Mesenchymal stem cell (in vitro differentiated cells and primary cell): ENCODE results near the gene OPN1SW.

Source experiments
- DNase-seq: peaks from one replicate; pipeline ENCODE4 v3.0.0-alpha.2; 2013
- H2AFZ ChIP-seq: one replicate; pipeline ENCODE4 v1.6.1; 2013; ENCODE audit warnings: low read depth, mild to moderate bottlenecking, control low read depth, inconsistent platforms, low read length, moderate library complexity
- H2AK5ac ChIP-seq: 2 replicates; pipeline ENCODE4 v1.6.1; 2013; ENCODE audit warnings: low read length, moderate library complexity, mild to moderate bottlenecking, inconsistent platforms; ENCODE audit not compliant: severe bottlenecking
- H2BK120ac ChIP-seq: one replicate; pipeline ENCODE4 v1.6.1; 2013; ENCODE audit warnings: low read depth, mild to moderate bottlenecking, inconsistent platforms, low read length, moderate library complexity
- H2BK12ac ChIP-seq, 2 experiments: one replicate each; pipeline ENCODE4 v1.6.1; 2013; ENCODE audit warnings: inconsistent platforms in 2 of 2, low read length in 2 of 2, mild to moderate bottlenecking in 2 of 2, moderate library complexity in 2 of 2, control low read depth in 1 of 2
- H2BK15ac ChIP-seq: one replicate; pipeline ENCODE4 v1.6.1; 2013; ENCODE audit warnings: mild to moderate bottlenecking, low read depth, inconsistent platforms; ENCODE audit not compliant: poor library complexity, severe bottlenecking
- H2BK5ac ChIP-seq: 2 replicates; pipeline ENCODE4 v1.6.1; 2013; ENCODE audit warnings: low read depth, mild to moderate bottlenecking, low read length, control low read depth, inconsistent platforms; ENCODE audit not compliant: poor library complexity, severe bottlenecking
- H3K14ac ChIP-seq, 2 experiments: one replicate each; pipeline ENCODE4 v1.6.1; 2013; ENCODE audit warnings: inconsistent platforms in 2 of 2, low read length in 2 of 2, control low read depth in 1 of 2, mild to moderate bottlenecking in 1 of 2, moderate library complexity in 1 of 2
- H3K18ac ChIP-seq, 2 experiments: one replicate each; pipeline ENCODE4 v1.6.1; 2013; ENCODE audit warnings: inconsistent platforms in 2 of 2, low read length in 2 of 2, control low read depth in 1 of 2, low read depth in 1 of 2, mild to moderate bottlenecking in 1 of 2
- H3K23ac ChIP-seq, 2 experiments: one replicate each; pipeline ENCODE4 v1.6.1; 2013; ENCODE audit warnings: inconsistent platforms in 2 of 2, low read length in 2 of 2, mild to moderate bottlenecking in 2 of 2, moderate library complexity in 2 of 2, control low read depth in 1 of 2
- H3K27ac ChIP-seq: 2 replicates; pipeline ENCODE4 v1.5.1; 2013; ENCODE audit warnings: mild to moderate bottlenecking, moderate library complexity, low read length, control low read depth, inconsistent platforms; ENCODE audit not compliant: poor library complexity, severe bottlenecking
- H3K27me3 ChIP-seq, 2 experiments: 2 replicates each; pipeline versions ENCODE4 v1.6.1 to v1.7.0; 2013; ENCODE audit warnings: low read length in 2 of 2, mild to moderate bottlenecking in 2 of 2, moderate library complexity in 2 of 2, control low read depth in 1 of 2, inconsistent platforms in 1 of 2; ENCODE audit not compliant: control insufficient read depth in 1 of 2, insufficient read depth in 1 of 2
- H3K36me3 ChIP-seq, 2 experiments: 2 replicates each; pipeline versions ENCODE4 v1.6.1 to v1.7.0; 2013; ENCODE audit warnings: low read length in 2 of 2, control low read depth in 1 of 2, inconsistent platforms in 1 of 2, low read depth in 1 of 2, mild to moderate bottlenecking in 1 of 2; ENCODE audit not compliant: insufficient read depth in 2 of 2, control insufficient read depth in 1 of 2
- H3K4ac ChIP-seq, 2 experiments: one replicate each; pipeline ENCODE4 v1.6.1; 2013; ENCODE audit warnings: inconsistent platforms in 2 of 2, low read length in 2 of 2, mild to moderate bottlenecking in 2 of 2, moderate library complexity in 2 of 2, control low read depth in 1 of 2, low read depth in 1 of 2
- H3K4me1 ChIP-seq: 2 replicates; pipeline ENCODE4 v1.6.1; 2013; ENCODE audit warnings: low read depth, low read length, control low read depth; ENCODE audit not compliant: control insufficient read depth, insufficient read depth
- H3K4me2 ChIP-seq: 2 replicates; pipeline ENCODE4 v1.6.1; 2013; ENCODE audit warnings: low read length, mild to moderate bottlenecking, inconsistent platforms; ENCODE audit not compliant: poor library complexity, severe bottlenecking
- H3K4me3 ChIP-seq, 2 experiments: 2 replicates each; pipeline versions ENCODE4 v1.5.1 to v1.7.0; 2013; ENCODE audit warnings: low read length in 2 of 2, mild to moderate bottlenecking in 2 of 2, control low read depth in 1 of 2, low read depth in 1 of 2; ENCODE audit not compliant: insufficient read depth in 1 of 2
- H3K79me1 ChIP-seq: replicated peaks from 2 replicates; pipeline ENCODE4 v1.6.1; 2013; ENCODE audit warnings: mild to moderate bottlenecking, control low read depth, low read length, inconsistent platforms; ENCODE audit not compliant: poor library complexity, severe bottlenecking
- H3K9ac ChIP-seq: 2 replicates; pipeline ENCODE4 v1.7.0; 2013; ENCODE audit warnings: mild to moderate bottlenecking, low read length, moderate library complexity
- H3K9me3 ChIP-seq: 2 replicates; pipeline ENCODE4 v1.7.0; 2013; ENCODE audit warnings: mild to moderate bottlenecking, low read length; ENCODE audit not compliant: control insufficient read depth
- H4K8ac ChIP-seq: one replicate; pipeline ENCODE4 v1.6.1; 2013; ENCODE audit warnings: inconsistent platforms, mild to moderate bottlenecking, low read length, moderate library complexity
- H4K91ac ChIP-seq: one replicate; pipeline ENCODE4 v1.6.1; 2013; ENCODE audit warnings: mild to moderate bottlenecking, low read length, inconsistent platforms
- WGBS: methylation state at CpG from one replicate; pipeline ENCODE4 v1.1.7; 2013; ENCODE audit warnings: mixed read lengths; 5-methylcytosine and 5-hydroxymethylcytosine counted together

Gene OPN1SW

DNA sequence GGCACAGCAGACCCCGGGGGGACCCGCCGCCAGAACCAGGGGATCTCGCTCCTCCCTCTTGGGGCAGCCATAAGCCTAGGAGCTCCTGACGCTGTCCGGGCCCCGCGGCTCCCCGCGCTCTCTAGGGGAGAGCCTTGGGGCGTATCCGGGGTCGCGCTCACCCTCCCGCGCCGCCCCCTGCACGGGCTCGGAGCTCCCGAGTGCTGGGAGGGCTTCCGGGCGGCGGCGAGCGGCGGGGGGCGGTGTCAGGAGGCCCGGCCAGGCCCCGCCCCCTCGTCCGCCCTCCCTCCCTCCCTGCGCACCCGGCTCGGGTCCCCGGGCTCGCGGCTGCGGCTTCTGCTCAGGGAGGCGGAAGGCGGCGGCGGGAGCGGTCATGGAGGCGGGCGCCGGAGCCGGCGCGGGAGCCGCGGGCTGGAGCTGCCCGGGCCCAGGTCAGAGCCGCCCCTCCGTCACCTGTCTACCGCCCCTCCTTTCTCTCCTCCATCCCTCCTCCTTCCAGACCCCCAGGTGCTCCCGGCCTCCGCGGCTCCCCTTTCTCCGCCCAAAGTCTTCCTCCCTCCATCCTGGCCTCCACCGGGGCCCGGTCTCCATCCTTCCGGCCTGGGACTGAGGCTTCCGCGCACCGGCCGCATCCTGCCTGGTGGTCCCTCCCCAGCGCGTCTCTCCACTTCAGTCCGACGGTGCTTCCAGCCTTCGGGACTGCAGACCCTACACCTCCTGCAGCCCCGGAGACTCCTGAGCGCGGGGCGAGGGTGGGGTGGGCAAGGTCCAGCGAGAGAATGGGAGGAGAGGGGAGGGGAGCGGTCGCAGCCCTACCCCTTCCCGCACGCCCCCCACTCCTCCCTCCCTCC, 15.8 kb upstream of the OPN1SW start, which contains the start of gene CCDC136:
Gene CCDC136, plus strand, starts transcription at position 848 of the 851 bp plus-strand sequence. CDS start 444 bp downstream, outside the sequence.
- H3K23ac ChIP-seq, result peak within 1 kb of the TSS in 1 of 2 experiments; percentile 24
- H2AK5ac ChIP-seq, result no peak within 1 kb of the TSS
- H2BK5ac ChIP-seq, result no peak within 1 kb of the TSS
- H2BK120ac ChIP-seq, result peak within 1 kb of the TSS; percentile 23
- peak within 1 kb of the TSS; percentile 4 for H2BK15ac ChIP-seq
- peak within 1 kb of the TSS; percentile 99 for H3K4me2 ChIP-seq
- peak within 1 kb of the TSS; percentile 35 to 78 for H3K18ac ChIP-seq
- no peaks in the 10 kb centered on the region for H3K9me3 ChIP-seq
- peak within 1 kb of the TSS; percentile 79 to 90 for H3K4me3 ChIP-seq
- H3K4ac ChIP-seq, result peak within 1 kb of the TSS in 1 of 2 experiments; percentile 55
- peak within 1 kb of the TSS in 1 of 2 experiments; percentile 63 for H3K14ac ChIP-seq
- peak within 1 kb of the TSS; percentile 85 for H3K9ac ChIP-seq
- peak; percentile 54 for DNase-seq
- H2BK12ac ChIP-seq, result peak within 1 kb of the TSS in 1 of 2 experiments; percentile 74
- WGBS, result under 1% methylated on average over 23 of the region's 80 CpGs
- H2AFZ ChIP-seq, result peak within 1 kb of the TSS; percentile 94
- peak within 1 kb of the TSS; percentile 48 for H4K8ac ChIP-seq
- H4K91ac ChIP-seq, result peak within 1 kb of the TSS; percentile 43
- peaks cover 0 to 15% of the 10 kb centered on the region in 2 experiments for H3K27me3 ChIP-seq
- H3K4me1 ChIP-seq, result peaks cover 9% of the 10 kb centered on the region
- peaks cover 2 to 25% of the 10 kb centered on the region in 2 experiments for H3K36me3 ChIP-seq
- no peak within 1 kb of the TSS for H3K27ac ChIP-seq
- H3K79me1 ChIP-seq, result no peaks in the 10 kb centered on the region

DNA sequence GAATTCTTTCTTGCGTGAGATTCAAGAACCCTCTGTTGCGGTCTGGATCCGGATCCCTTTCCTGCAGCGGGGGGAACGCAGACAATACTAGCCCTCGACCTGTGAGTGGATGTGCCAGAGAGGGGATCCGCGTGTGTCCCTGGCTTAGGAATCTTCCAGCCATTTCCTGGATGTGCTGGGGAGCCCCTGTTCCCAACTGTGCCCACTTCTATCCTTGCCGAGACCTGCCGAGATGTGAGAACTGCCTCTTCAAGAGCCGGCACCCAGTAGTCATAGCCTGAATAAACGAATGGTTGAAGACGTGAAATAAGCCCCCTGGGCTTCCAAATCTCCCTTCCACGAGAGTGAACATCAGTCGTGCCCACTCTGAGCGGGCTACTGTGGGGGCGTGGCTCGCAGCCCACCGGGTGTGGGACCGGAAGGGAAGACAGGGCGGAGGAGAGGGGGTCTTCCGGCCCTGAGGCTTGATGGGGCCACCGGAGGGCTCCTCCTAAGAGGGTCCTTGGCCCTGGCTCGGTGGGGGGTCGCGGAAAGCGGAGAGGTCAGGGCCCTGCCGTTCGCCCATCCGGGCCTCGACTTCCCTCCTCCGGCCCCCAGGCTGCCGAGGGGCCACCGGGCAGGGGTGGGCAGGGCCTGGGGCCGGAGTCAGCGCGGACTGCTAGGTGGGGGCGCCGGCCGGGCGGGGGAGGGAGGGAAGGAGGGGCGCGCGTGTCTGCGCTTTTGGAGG, 14.9 kb upstream of the OPN1SW start:
- H3K79me1 ChIP-seq, result no peaks in the 10 kb centered on the region
- no peak overlapping the region for H3K4ac ChIP-seq
- H3K4me1 ChIP-seq, result peaks cover 9% of the 10 kb centered on the region
- H2BK12ac ChIP-seq, result no peak overlapping the region
- H4K8ac ChIP-seq, result peak overlapping the region; percentile 7
- H3K36me3 ChIP-seq, result peaks cover 2 to 19% of the 10 kb centered on the region in 2 experiments
- H2BK5ac ChIP-seq, result no peak overlapping the region
- peaks cover 0 to 15% of the 10 kb centered on the region in 2 experiments for H3K27me3 ChIP-seq
- no peak overlapping the region for H2AK5ac ChIP-seq
- H3K9ac ChIP-seq, result peak overlapping the region; percentile 85
- peak overlapping the region; percentile 79 to 90 for H3K4me3 ChIP-seq
- no peak overlapping the region for H4K91ac ChIP-seq
- peak overlapping the region; percentile 94 for H2AFZ ChIP-seq
- H3K14ac ChIP-seq, result no peak overlapping the region
- H2BK15ac ChIP-seq, result peak overlapping the region; percentile 73
- peak overlapping the region in 1 of 2 experiments; percentile 86 for H3K23ac ChIP-seq
- WGBS, result 10% methylated on average over 35 of the region's 45 CpGs
- DNase-seq, result no peak
- H3K27ac ChIP-seq, result no peak overlapping the region
- H3K18ac ChIP-seq, result peak overlapping the region in 1 of 2 experiments; percentile 78
- no peak overlapping the region for H2BK120ac ChIP-seq
- no peaks in the 10 kb centered on the region for H3K9me3 ChIP-seq
- peak overlapping the region; percentile 99 for H3K4me2 ChIP-seq

DNA sequence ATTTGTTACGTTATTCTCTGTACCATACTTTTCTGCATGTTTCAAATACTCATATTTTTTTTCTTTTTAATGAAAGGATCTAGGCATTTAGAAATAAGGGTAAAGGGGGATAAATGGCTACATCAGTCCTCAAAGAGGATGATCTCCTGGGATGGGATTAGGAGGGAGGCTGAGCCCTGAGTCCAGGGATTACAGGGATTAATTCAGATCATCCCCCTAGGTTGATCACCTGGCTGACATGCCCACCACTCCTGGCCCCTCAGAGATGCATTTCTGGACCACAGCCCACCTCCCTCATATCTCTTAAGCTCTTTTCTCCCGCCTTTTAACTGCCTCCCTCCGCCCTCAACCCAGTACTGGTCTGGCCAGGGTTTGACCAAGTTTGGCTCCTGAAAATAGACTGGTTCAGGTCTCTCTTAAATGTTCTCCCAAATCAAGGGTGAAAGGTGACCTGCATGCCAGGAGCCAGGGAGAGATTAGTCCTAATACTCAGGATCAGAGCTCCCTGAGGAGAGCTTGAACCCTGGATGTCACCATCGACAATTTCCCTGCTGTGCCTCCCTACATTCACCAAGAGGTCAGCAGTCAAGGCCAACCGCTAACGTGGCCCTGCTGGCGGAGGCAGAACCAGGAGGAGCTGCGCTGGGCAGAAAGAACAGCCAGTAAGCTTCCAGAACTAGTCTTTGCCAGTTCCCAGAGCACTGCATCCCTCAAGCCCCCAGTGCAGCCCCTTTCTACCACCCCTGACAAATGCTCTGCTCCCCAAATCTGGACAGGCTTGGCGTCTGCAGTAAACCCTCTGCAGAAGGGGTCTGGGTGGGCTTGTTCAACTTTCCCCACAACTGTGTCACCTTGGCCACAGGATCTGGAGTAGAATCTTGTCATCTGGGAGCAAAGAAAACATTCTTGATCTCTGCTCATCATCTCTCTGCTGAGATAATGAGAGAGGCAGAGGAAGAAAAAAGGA, 13.1 kb upstream of the OPN1SW start:
- no peak overlapping the region for H3K4me3 ChIP-seq
- H2BK120ac ChIP-seq, result no peak overlapping the region
- H4K8ac ChIP-seq, result no peak overlapping the region
- H4K91ac ChIP-seq, result no peak overlapping the region
- 75% methylated on average over 8 of the region's 9 CpGs for WGBS
- no peak overlapping the region for H2BK15ac ChIP-seq
- peaks cover 0 to 15% of the 10 kb centered on the region in 2 experiments for H3K27me3 ChIP-seq
- peak overlapping the region in 1 of 2 experiments; percentile 24 for H3K23ac ChIP-seq
- no peak overlapping the region for H3K9ac ChIP-seq
- no peaks in the 10 kb centered on the region for H3K79me1 ChIP-seq
- H3K36me3 ChIP-seq, result peaks cover 0 to 3% of the 10 kb centered on the region in 2 experiments
- no peak overlapping the region for H3K4me2 ChIP-seq
- H2BK5ac ChIP-seq, result no peak overlapping the region
- H3K4me1 ChIP-seq, result peaks cover 9% of the 10 kb centered on the region
- H3K9me3 ChIP-seq, result no peaks in the 10 kb centered on the region
- H2AFZ ChIP-seq, result no peak overlapping the region
- no peak overlapping the region for H3K27ac ChIP-seq
- H3K14ac ChIP-seq, result no peak overlapping the region
- no peak overlapping the region for H2AK5ac ChIP-seq
- no peak overlapping the region for H3K18ac ChIP-seq
- DNase-seq, result no peak
- no peak overlapping the region for H2BK12ac ChIP-seq
- no peak overlapping the region for H3K4ac ChIP-seq
